ENCODE measurements around the gene ATP1B2.

The ATP1B2 gene

DNA sequence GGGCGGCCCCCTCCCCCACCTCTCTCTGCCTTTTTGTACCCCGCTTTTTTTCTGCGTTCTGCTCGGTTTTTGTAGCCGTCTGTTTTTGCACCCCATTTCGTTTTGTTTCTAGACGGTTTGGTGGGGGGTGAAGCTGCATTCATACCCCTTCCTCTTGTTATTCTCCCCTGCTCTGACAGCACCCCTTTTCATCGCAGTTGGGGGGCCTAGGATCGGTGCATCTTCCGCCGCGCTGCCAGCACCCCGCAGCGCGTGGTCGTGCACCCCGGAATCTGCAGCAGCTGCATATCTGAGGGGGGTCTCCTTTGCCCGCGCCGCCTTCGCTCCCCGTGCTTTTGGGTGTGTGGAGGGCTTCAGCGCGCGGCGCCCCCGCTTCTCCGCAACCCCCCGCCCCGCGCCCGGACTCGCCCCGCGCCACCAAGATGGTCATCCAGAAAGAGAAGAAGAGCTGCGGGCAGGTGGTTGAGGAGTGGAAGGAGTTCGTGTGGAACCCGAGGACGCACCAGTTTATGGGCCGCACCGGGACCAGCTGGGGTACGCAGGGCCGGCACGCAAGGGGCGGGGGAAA lies 455 bp downstream of the ATP1B2 start:
- H3K4me3 ChIP-seq (ENCODE audit: low read length): peak overlapping the region; percentile 38
- no peak for TF ChIP-seq CTCF (conservative IDR thresholded peaks at IDR 0.05; ENCODE audit: low read depth, low read length)

DNA sequence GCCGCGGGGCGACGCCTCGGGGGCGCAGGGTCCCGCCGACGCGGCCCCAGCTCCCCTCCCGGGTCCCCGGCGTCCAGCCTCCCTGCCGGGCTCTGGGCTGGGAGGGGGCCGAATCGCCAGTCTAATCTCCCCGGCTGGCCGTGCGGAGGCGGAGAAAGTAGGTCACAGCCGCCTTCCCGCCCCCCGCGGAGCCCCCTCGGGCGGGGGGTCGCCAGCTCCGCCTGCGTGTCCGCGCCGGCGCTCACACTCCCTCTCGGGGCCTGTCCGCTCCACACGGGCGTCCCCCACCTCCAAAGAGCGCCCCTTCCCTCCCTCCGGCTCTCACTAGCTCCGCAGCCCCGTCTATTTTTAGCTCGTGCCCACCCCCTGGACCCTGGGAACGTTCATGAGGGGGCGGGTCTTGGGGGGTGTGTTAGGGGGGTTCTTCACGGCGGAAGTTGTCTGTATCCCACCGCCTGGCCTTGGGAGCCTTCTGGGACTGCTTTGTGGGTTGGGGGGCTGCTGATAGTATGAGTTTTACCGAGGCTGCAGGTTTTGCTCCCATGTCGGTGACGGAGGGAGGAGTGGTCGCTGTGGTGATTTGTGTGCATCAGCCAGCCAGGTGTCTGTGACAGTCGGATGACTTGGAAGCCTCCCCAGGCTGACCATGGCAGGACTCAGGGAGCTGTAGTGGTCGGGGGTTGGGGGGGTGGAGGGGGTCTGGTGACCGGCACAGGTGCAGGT lies 1.1 kb downstream of the ATP1B2 start:
- DNase-seq (ENCODE audit: low read depth): no peak
- TF ChIP-seq CTCF (conservative IDR thresholded peaks at IDR 0.05; ENCODE audit: low read depth, low read length): no peak
- H3K4me3 ChIP-seq (ENCODE audit: low read length): no peak overlapping the region

More for the DNA sequence above, 455 bp downstream of the ATP1B2 start:
- no peak for DNase-seq (ENCODE audit: low read depth)

DNA sequence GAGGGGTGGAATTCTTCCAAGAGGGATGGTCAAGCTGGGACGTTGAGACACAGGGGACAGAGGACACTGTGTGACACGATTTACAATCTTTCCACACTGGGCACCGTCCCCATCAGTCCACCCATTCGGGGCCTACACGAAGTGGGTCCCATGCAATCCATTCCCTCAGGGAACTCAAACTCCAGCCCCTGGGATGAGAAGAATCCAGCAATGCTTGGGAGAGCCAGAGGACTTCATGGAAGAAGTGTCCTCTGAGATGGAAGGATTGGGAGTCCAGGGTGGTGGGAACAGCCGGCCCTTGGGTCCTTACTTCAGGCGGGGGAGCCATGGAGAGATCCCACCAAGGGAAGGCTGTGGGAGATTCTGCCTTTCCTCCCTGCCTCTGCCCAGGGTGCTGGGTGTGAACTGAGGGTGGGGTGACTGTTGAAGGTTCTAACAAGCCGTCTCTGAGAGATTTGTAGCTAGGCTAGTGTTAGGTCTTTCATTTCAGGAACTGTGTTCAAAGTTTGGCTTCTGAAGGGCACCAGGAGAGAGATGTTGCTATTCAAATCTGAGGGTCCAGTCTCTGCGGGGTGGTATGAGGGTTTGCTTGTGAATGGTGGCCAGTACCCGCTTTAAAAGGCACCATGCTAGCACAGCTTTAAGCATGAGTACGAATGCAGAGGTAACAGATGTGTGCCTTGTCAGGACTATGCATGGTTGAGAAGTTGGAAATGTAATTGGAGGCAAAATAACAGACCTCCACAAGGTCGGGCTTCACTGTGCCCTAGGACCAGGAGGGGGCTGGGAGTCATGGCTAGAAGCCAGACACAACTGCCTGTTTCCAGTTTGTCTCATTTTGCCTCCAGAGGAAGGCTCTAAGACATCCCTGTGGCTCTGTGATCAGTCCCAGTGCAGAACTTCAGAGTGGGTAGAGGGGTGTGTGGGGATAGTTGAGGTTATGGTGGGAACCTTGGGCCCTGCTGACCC lies 1.9 kb downstream of the ATP1B2 start:
- no peak overlapping the region for H3K4me3 ChIP-seq (ENCODE audit: low read length)
- no peak for DNase-seq (ENCODE audit: low read depth)
- no peak for TF ChIP-seq CTCF (conservative IDR thresholded peaks at IDR 0.05; ENCODE audit: low read depth, low read length)

GRCh38 chr17:7654832-7655540 lies 4.3 kb downstream of the ATP1B2 start:
- no peak for DNase-seq (ENCODE audit: low read depth)
- no peak for TF ChIP-seq CTCF (conservative IDR thresholded peaks at IDR 0.05; ENCODE audit: low read depth, low read length)
- no peak overlapping the region for H3K4me3 ChIP-seq (ENCODE audit: low read length)

DNA sequence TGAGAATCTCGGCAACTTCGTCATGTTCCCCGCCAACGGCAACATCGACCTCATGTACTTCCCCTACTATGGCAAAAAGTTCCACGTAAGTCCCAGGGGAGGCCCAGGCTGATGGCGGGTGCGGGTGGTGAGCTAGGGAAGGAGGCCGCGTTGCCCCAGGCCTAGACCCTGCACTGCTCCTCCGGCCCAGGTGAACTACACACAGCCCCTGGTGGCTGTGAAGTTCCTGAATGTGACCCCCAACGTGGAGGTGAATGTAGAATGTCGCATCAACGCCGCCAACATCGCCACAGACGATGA lies 4.8 kb downstream of the ATP1B2 start:
- DNase-seq (ENCODE audit: low read depth): no peak
- no peak overlapping the region for H3K4me3 ChIP-seq (ENCODE audit: low read length)
- TF ChIP-seq CTCF (conservative IDR thresholded peaks at IDR 0.05; ENCODE audit: low read depth, low read length): no peak

DNA sequence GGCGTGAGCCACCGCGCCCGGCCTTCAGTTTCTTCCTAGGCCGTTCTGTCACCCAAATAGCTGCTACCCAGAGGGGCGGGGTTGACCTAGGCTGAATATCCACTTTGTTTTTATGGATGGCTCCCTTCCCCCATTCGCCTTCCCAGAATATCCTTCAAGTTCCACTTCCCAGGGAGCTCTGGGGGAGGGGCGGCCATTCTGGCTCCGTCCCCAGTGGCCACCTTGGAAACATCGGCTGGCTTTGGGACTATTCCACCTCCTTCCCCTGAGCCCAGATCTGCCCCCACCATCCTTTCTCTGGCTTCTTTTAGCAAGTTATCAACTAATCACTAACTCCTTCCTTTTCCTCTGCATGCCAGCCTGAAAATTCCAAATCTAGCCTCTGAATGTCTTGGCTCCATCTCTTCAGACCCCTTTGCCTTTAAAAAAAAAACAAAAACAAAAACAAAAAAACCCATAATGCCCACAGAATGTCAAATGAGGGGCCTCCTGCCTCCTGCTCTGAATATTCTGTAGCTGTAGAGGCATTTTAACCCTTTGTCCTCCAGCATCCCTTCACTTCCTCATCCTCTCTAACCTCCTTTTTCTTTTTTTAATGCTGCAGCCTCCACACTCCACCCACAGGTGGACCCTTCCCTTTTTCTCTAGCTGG lies 6.4 kb downstream of the ATP1B2 start:
- H3K4me3 ChIP-seq (ENCODE audit: low read length): no peak overlapping the region
- TF ChIP-seq CTCF (conservative IDR thresholded peaks at IDR 0.05; ENCODE audit: low read depth, low read length): peak; percentile 7
- DNase-seq (ENCODE audit: low read depth): no peak
